Measurements from ENCODE around the gene ZDHHC11. TPM values are rescaled to one million over a fixed set of nuclear protein-coding genes. Genes with fewer than 3 reads are reported as not detected.
A peak's percentile ranks its signal among the peaks of the same experiment; 100 is the strongest.
"Not testable (repeated sequence)": the region's sequence is repeated elsewhere in the genome, so short reads cannot be mapped to it uniquely, and the experiment has no call there.

Gene ZDHHC11
- total RNA-seq, 3 donors from 2014 or later = 3.0 to 11.3 (median 9.5) TPM

- peak within 1 kb of the TSS in 1 of 2 donors; percentile 73 for H3K27ac ChIP-seq
- H3K36me3 ChIP-seq; H3K27me3 ChIP-seq; H3K4me1 ChIP-seq; H3K9me3 ChIP-seq; intact Hi-C loops (cut with DNase I; ENCODE audit: low total_unique reads): not testable (repeated sequence)
- DNase-seq (ENCODE audit: low spot score in 2 of 2) = peak; percentile 90 to 94
- peak in 1 of 3 donors; percentile 36 for TF ChIP-seq POLR2AphosphoS5 (IDR thresholded peaks at IDR 0.05)
- H3K4me3 ChIP-seq = peak within 1 kb of the TSS; percentile 43 to 82 (median 66)
Measured at GRCh38 chr5:784428-785177, 66.2 kb downstream of the ZDHHC11 start, which contains the start of gene ZDHHC11B. Gene ZDHHC11B, minus strand, starts transcription at chr5:784729. Its CDS starts 17,810 bp downstream, at chr5:766919.

- H3K27me3 ChIP-seq; intact Hi-C loops (cut with DNase I; ENCODE audit: low total_unique reads); H3K4me1 ChIP-seq; H3K36me3 ChIP-seq; H3K9me3 ChIP-seq: not testable (repeated sequence)
- peak in 1 of 2 donors; percentile 36 for DNase-seq (ENCODE audit: low spot score in 2 of 2)
- peak overlapping the region in 1 of 2 donors; percentile 73 for H3K27ac ChIP-seq
- peak overlapping the region; percentile 43 to 82 (median 66) for H3K4me3 ChIP-seq
Measured at GRCh38 chr5:783881-784427, 66.8 kb downstream of the ZDHHC11 start.

DNA sequence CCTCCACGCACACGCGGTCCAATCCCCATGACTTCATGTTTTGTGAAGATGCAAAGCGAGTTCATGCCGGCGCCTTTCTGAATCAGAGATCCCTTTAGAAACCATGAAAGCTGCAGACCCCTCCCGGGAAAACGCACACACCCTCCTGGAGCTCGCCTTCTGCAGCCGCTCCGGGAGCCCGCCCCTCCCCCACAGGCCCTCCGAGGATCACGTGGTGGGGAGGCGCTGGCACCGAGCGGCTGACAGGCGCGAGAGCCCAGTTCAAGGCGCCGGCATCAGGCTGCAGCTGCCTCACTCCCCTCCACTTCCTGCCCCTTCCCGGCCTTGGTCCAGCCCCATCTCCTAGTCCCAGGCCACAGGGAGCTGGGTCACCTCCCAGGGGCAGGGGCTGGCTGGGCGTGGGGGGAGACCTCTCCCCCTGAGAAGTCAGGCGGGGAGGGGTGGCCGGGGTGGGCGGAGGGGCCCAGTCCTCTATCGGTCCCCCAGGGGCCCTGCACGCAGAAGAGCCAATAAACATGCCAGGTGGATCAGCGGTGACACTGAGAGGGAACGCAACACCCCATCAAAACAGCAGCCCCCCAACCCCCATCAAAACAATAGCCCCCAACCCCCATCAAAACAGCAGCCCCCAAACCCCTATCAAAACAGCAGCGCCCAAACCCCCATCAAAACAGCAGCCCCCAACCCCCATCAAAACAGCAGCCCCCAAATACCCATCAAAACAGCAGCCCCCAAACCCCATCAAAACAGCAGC, 67.6 kb downstream of the ZDHHC11 start:
- H3K27ac ChIP-seq; H3K27me3 ChIP-seq; H3K9me3 ChIP-seq; H3K36me3 ChIP-seq; H3K4me1 ChIP-seq; intact Hi-C loops (cut with DNase I; ENCODE audit: low total_unique reads): not testable (repeated sequence)
- H3K4me3 ChIP-seq = peak overlapping the region in 2 of 3 donors; percentile 66 to 82
- DNase-seq (ENCODE audit: low spot score in 2 of 2) = peak in 1 of 2 donors; percentile 62

DNA sequence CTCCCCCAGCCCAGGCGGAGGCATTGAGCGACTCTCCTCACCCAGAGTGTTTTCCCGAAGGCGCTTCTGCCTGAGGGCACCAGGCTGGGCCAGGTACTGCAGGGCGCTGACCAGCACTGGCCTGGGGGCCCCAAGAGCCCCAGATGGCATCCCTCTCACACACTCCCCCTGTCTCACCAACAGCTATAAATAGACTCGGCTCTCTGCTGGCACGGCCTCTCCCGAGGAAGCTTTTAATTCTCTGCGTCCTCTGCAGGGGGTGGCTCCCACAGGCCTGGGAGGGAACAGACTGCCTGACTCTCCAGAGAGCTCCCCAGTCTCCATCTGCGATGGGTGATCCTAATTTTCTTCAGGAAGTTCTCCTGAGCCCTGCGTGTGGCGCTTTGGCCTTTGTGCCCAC, 68.4 kb downstream of the ZDHHC11 start:
- intact Hi-C loops (cut with DNase I; ENCODE audit: low total_unique reads); DNase-seq (ENCODE audit: low spot score in 2 of 2); H3K27me3 ChIP-seq; H3K36me3 ChIP-seq; H3K4me1 ChIP-seq; H3K27ac ChIP-seq; H3K4me3 ChIP-seq; H3K9me3 ChIP-seq: not testable (repeated sequence)

GRCh38 chr5:780571-780970, 70.2 kb downstream of the ZDHHC11 start:
- H3K36me3 ChIP-seq; H3K27me3 ChIP-seq; H3K9me3 ChIP-seq; intact Hi-C loops (cut with DNase I; ENCODE audit: low total_unique reads); H3K4me1 ChIP-seq; H3K27ac ChIP-seq; H3K4me3 ChIP-seq; DNase-seq (ENCODE audit: low spot score in 2 of 2): not testable (repeated sequence)

- intact Hi-C loops (cut with DNase I; ENCODE audit: low total_unique reads); H3K9me3 ChIP-seq; DNase-seq (ENCODE audit: low spot score in 2 of 2); H3K27ac ChIP-seq; H3K4me1 ChIP-seq; H3K4me3 ChIP-seq; H3K36me3 ChIP-seq; H3K27me3 ChIP-seq: not testable (repeated sequence)
Measured at GRCh38 chr5:778967-779366, 71.8 kb downstream of the ZDHHC11 start.

DNA sequence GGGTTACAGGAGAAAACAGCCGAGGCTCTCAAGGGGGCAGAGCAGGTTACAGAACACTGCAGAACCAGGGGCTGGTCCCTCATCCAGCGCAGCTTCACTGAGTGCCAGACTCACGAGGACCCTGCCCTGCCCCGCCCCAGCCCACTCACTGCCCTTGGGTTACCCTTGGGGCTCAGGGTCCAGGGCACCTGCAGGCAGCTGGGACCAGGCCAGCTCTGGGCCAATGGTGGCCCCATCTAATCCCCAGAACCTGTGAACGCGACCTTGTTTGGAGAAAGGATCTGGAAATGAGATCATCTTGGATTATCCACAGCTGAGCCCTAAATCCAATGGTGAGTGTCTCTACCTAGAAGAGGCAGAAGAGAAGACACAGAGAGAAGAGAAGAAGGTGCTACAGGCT, 72.4 kb downstream of the ZDHHC11 start:
- DNase-seq (ENCODE audit: low spot score in 2 of 2); H3K9me3 ChIP-seq; H3K36me3 ChIP-seq; intact Hi-C loops (cut with DNase I; ENCODE audit: low total_unique reads); H3K4me3 ChIP-seq; H3K27ac ChIP-seq; H3K27me3 ChIP-seq; H3K4me1 ChIP-seq: not testable (repeated sequence)

- DNase-seq (ENCODE audit: low spot score in 2 of 2) = no peak
Measured at GRCh38 chr5:777756-778161, 73.0 kb downstream of the ZDHHC11 start.

More at GRCh38 chr5:777756-778161, 73.0 kb downstream of the ZDHHC11 start:
- peak overlapping the region in 1 of 3 donors; percentile 57 for H3K4me3 ChIP-seq
- intact Hi-C loops (cut with DNase I; ENCODE audit: low total_unique reads) = no loop called here
- H3K36me3 ChIP-seq = no peaks in the 10 kb centered on the region
- no peak overlapping the region for H3K27ac ChIP-seq
- TF ChIP-seq, protein P1, sequence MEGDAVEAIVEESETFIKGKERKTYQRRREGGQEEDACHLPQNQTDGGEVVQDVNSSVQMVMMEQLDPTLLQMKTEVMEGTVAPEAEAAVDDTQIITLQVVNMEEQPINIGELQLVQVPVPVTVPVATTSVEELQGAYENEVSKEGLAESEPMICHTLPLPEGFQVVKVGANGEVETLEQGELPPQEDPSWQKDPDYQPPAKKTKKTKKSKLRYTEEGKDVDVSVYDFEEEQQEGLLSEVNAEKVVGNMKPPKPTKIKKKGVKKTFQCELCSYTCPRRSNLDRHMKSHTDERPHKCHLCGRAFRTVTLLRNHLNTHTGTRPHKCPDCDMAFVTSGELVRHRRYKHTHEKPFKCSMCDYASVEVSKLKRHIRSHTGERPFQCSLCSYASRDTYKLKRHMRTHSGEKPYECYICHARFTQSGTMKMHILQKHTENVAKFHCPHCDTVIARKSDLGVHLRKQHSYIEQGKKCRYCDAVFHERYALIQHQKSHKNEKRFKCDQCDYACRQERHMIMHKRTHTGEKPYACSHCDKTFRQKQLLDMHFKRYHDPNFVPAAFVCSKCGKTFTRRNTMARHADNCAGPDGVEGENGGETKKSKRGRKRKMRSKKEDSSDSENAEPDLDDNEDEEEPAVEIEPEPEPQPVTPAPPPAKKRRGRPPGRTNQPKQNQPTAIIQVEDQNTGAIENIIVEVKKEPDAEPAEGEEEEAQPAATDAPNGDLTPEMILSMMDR (IDR thresholded peaks at IDR 0.05) = no peak
- TF ChIP-seq POLR2AphosphoS5 (IDR thresholded peaks at IDR 0.05) = no peak
- TF ChIP-seq POLR2A (IDR thresholded peaks at IDR 0.05) = no peak
- H3K4me1 ChIP-seq = no peaks in the 10 kb centered on the region
- H3K9me3 ChIP-seq = no peaks in the 10 kb centered on the region
- H3K27me3 ChIP-seq = peaks cover 0 to 10% of the 10 kb centered on the region in 2 donors
